Measurements from ENCODE around the gene HHIPL1. TPM values are rescaled to one million over a fixed set of nuclear protein-coding genes. Genes with fewer than 3 reads are reported as not detected.

The HHIPL1 gene
- total RNA-seq, 2 experiments from 2014 or later = not detected

GRCh38 chr14:99649219-99649618 is 4.3 kb downstream of the HHIPL1 start:
- H3K9me3 Mint-ChIP-seq = no peaks in the 10 kb centered on the region
- Histone ChIP-seq H3K9me3 (ENCODE audit: control insufficient read depth in 1 of 2, insufficient read depth in 1 of 2, low read length in 2 of 2) (peaks cover 0 to 5% of the 10 kb centered on the region in 2 experiments), H3K27ac (ENCODE audit: low read depth in 1 of 2, low read length in 2 of 2) (no peak overlapping the region), H3K27me3 (ENCODE audit: control insufficient read depth in 1 of 2, insufficient read depth in 2 of 2, low read length in 2 of 2) (peaks cover 23 to 25% of the 10 kb centered on the region in 2 experiments), H3K4me1 (ENCODE audit: insufficient read depth, low read length) (peaks cover 6% of the 10 kb centered on the region), H3K36me3 (ENCODE audit: insufficient read depth, low read length) (no peaks in the 10 kb centered on the region), H3K4me3 (ENCODE audit: low read length) (no peak overlapping the region)
- intact Hi-C loops (cut with DNase I, micrococcal nuclease) = no loop called here
- CTCF ChIA-PET = no interaction called here
- no peaks in the 10 kb centered on the region for H3K4me1 Mint-ChIP-seq (ENCODE audit: low read depth)
- no peak for DNase-seq
- ATAC-seq (ENCODE audit: poor library complexity) = no peak
- H3K4me3 Mint-ChIP-seq = no peak overlapping the region
- H3K36me3 Mint-ChIP-seq (ENCODE audit: low read depth) = no peaks in the 10 kb centered on the region
- POLR2A ChIA-PET = no interaction called here
- TF ChIP-seq CTCF (IDR thresholded peaks at IDR 0.05) = no peak
- peaks cover 47% of the 10 kb centered on the region for H3K27me3 Mint-ChIP-seq
- H3K27ac Mint-ChIP-seq = no peak overlapping the region

DNA sequence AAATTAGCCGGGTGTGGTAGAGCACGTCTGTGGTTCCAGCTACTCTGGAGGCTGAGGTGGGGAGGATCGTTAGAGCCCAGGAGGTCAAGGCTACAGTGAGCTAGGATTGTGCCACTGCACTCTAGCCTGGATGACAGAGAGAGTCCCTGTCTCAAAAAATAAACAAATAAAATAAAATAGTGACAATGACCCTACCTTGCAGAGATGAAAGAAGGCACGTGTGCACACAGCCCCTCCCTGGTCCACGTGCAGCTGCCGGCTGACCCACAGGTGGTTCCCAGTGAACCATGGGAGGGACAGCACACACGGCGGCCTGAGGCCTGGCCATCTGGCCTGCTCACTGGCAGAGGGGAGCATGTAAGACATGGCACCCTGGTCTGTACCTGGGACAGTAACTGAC is 4.7 kb downstream of the HHIPL1 start:
- Mint-ChIP-seq H3K4me1 (ENCODE audit: low read depth) (no peaks in the 10 kb centered on the region), H3K36me3 (ENCODE audit: low read depth) (no peaks in the 10 kb centered on the region), H3K27me3 (peaks cover 49% of the 10 kb centered on the region), H3K9me3 (no peaks in the 10 kb centered on the region), H3K27ac (no peak overlapping the region), H3K4me3 (no peak overlapping the region)
- POLR2A ChIA-PET = no interaction called here
- DNase-seq (no peak), ATAC-seq (ENCODE audit: poor library complexity) (no peak)
- Histone ChIP-seq H3K36me3 (ENCODE audit: insufficient read depth, low read length) (no peaks in the 10 kb centered on the region), H3K27ac (ENCODE audit: low read depth in 1 of 2, low read length in 2 of 2) (no peak overlapping the region), H3K4me1 (ENCODE audit: insufficient read depth, low read length) (peaks cover 6% of the 10 kb centered on the region), H3K27me3 (ENCODE audit: control insufficient read depth in 1 of 2, insufficient read depth in 2 of 2, low read length in 2 of 2) (peaks cover 22 to 24% of the 10 kb centered on the region in 2 experiments), H3K4me3 (ENCODE audit: low read length) (no peak overlapping the region), H3K9me3 (ENCODE audit: control insufficient read depth in 1 of 2, insufficient read depth in 1 of 2, low read length in 2 of 2) (peaks cover 0 to 5% of the 10 kb centered on the region in 2 experiments)
- intact Hi-C loops (cut with DNase I, micrococcal nuclease) = no loop called here
- no peak for TF ChIP-seq CTCF (IDR thresholded peaks at IDR 0.05)
- CTCF ChIA-PET = no interaction called here

DNA sequence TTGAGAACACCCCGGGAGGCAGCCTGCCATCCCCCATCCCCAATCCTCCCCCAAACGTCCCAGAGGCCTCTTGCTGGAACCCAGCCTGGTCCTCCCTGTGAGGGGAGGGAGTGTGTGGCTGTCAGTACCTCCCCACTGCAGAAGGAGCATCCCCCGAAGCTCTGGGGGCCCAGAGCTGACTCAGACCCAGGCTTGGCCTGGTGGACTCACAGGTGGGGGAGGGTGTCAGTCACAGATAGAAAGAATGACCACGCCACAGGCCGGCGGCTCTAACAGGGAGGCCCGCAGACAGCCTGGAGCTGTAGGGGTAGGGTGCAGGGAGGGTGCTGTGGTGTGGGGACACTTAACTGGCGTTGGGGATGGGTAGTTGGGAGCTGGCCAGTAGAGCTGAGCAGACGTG is 5.3 kb downstream of the HHIPL1 start:
- Mint-ChIP-seq H3K27me3 (peaks cover 52% of the 10 kb centered on the region), H3K27ac (no peak overlapping the region), H3K4me3 (no peak overlapping the region), H3K36me3 (ENCODE audit: low read depth) (no peaks in the 10 kb centered on the region), H3K9me3 (no peaks in the 10 kb centered on the region), H3K4me1 (ENCODE audit: low read depth) (no peaks in the 10 kb centered on the region)
- ChIA-PET CTCF (no interaction called here), POLR2A (no interaction called here)
- Histone ChIP-seq H3K4me1 (ENCODE audit: insufficient read depth, low read length) (peaks cover 6% of the 10 kb centered on the region), H3K27me3 (ENCODE audit: control insufficient read depth in 1 of 2, insufficient read depth in 2 of 2, low read length in 2 of 2) (peaks cover 19 to 24% of the 10 kb centered on the region in 2 experiments), H3K27ac (ENCODE audit: low read depth in 1 of 2, low read length in 2 of 2) (no peak overlapping the region), H3K4me3 (ENCODE audit: low read length) (no peak overlapping the region), H3K9me3 (ENCODE audit: control insufficient read depth in 1 of 2, insufficient read depth in 1 of 2, low read length in 2 of 2) (peaks cover 0 to 5% of the 10 kb centered on the region in 2 experiments), H3K36me3 (ENCODE audit: insufficient read depth, low read length) (no peaks in the 10 kb centered on the region)
- DNase-seq (no peak), ATAC-seq (ENCODE audit: poor library complexity) (no peak)
- no peak for TF ChIP-seq CTCF (IDR thresholded peaks at IDR 0.05)
- intact Hi-C loops (cut with DNase I, micrococcal nuclease) = no loop called here

All from CD4-positive, alpha-beta T cell (primary cell).